DOHH2 (cell line): ENCODE results near the gene PCDH15.

Experiments used
- H3F3A ChIP-seq: fragments of 200-600 bp; sonication (generic), shearing (Covaris generic); 2 replicates; pipeline ENCODE4 v1.6.0; 2016; ENCODE audit warnings: antibody characterized with exemption, mild to moderate bottlenecking; ENCODE audit not compliant: control insufficient read depth, insufficient read depth
- H3K27ac ChIP-seq: fragments of 200-600 bp; sonication (generic); 2 replicates; pipeline ENCODE4 v1.5.1; 2014; ENCODE audit warnings: low read depth, mild to moderate bottlenecking, low read length, moderate library complexity
- H3K27me3 ChIP-seq: fragments of 200-600 bp; sonication (generic); 2 replicates; pipeline ENCODE4 v1.6.1; 2014; ENCODE audit warnings: mild to moderate bottlenecking, low read length, mixed read lengths; ENCODE audit not compliant: control insufficient read depth
- H3K36me3 ChIP-seq: fragments of 200-600 bp; sonication (generic); 2 replicates; pipeline ENCODE4 v1.6.1; 2014; ENCODE audit warnings: mild to moderate bottlenecking, low read length, moderate library complexity, mixed read lengths; ENCODE audit not compliant: control insufficient read depth
- H3K4me1 ChIP-seq: fragments of 200-600 bp; sonication (generic); 2 replicates; pipeline ENCODE4 v1.6.1; 2014; ENCODE audit warnings: mild to moderate bottlenecking, low read length, mixed read lengths; ENCODE audit not compliant: control insufficient read depth
- H3K4me2 ChIP-seq: fragments of 200-600 bp; sonication (generic); 2 replicates; pipeline ENCODE4 v1.6.0; 2014; ENCODE audit warnings: mild to moderate bottlenecking, low read length, moderate library complexity
- H3K4me3 ChIP-seq: fragments of 200-600 bp; sonication (generic); 2 replicates; pipeline ENCODE4 v1.5.1; 2014; ENCODE audit warnings: mild to moderate bottlenecking, low read length, mixed read lengths
- H3K79me2 ChIP-seq: fragments of 200-600 bp; sonication (generic); 2 replicates; pipeline ENCODE4 v1.6.1; 2014; ENCODE audit warnings: mild to moderate bottlenecking, low read length, mixed read lengths; ENCODE audit not compliant: control insufficient read depth
- H3K9me2 ChIP-seq: fragments of 200-600 bp; sonication (generic); replicated peaks from 2 replicates; pipeline ENCODE4 v1.6.1; 2014; ENCODE audit warnings: mild to moderate bottlenecking, low read length, mixed read lengths; ENCODE audit not compliant: control insufficient read depth
- H3K9me3 ChIP-seq: fragments of 200-600 bp; sonication (generic); 2 replicates; pipeline ENCODE4 v1.6.1; 2014; ENCODE audit warnings: antibody characterized with exemption, low read length, mixed read lengths; ENCODE audit not compliant: control insufficient read depth, insufficient read depth
- H4K20me1 ChIP-seq: fragments of 200-600 bp; sonication (generic); 2 replicates; pipeline ENCODE4 v1.6.0; 2014; ENCODE audit warnings: low read depth, mild to moderate bottlenecking, antibody characterized with exemption, low read length, moderate library complexity; ENCODE audit not compliant: control insufficient read depth, insufficient read depth
- CTCF ChIP-seq: fragments of 200-600 bp; sonication (generic); IDR thresholded peaks from one replicate; pipeline ENCODE4 v1.5.1; 2014; ENCODE audit warnings: antibody characterized with exemption, mild to moderate bottlenecking, low read depth, low read length; ENCODE audit not compliant: poor library complexity, severe bottlenecking
- EZH2phosphoT487 ChIP-seq: fragments of 200-600 bp; sonication (generic); IDR thresholded peaks from 2 replicates; pipeline ENCODE4 v1.6.1; 2017; ENCODE audit warnings: borderline replicate concordance, mild to moderate bottlenecking, antibody characterized with exemption, low read length, moderate library complexity, mixed read lengths

PCDH15 gene

GRCh38 chr10:54091237-54091636 lies 709.8 kb downstream of the PCDH15 start:
- Histone ChIP-seq H3K9me2 (no peaks in the 10 kb centered on the region), H3K4me2 (no peak overlapping the region)
- no peak for TF ChIP-seq EZH2phosphoT487
- no peak for TF ChIP-seq CTCF

GRCh38 chr10:54081950-54082349 lies 719.1 kb downstream of the PCDH15 start:
- H3K4me2 ChIP-seq = no peak overlapping the region
- H3F3A ChIP-seq = no peaks in the 10 kb centered on the region
- H3K4me3 ChIP-seq = no peak overlapping the region
- no peaks in the 10 kb centered on the region for H3K9me3 ChIP-seq
- H3K36me3 ChIP-seq = no peaks in the 10 kb centered on the region
- no peaks in the 10 kb centered on the region for H3K4me1 ChIP-seq
- no peaks in the 10 kb centered on the region for H3K9me2 ChIP-seq
- no peaks in the 10 kb centered on the region for H3K79me2 ChIP-seq
- no peak overlapping the region for H3K27ac ChIP-seq
- H3K27me3 ChIP-seq = no peaks in the 10 kb centered on the region
- no peaks in the 10 kb centered on the region for H4K20me1 ChIP-seq
- TF ChIP-seq EZH2phosphoT487 (no peak), CTCF (no peak)

More at GRCh38 chr10:54091237-54091636, 709.8 kb downstream of the PCDH15 start:
- Histone ChIP-seq H3K36me3 (no peaks in the 10 kb centered on the region), H3K27me3 (no peaks in the 10 kb centered on the region), H3K9me3 (no peaks in the 10 kb centered on the region), H3K79me2 (no peaks in the 10 kb centered on the region), H3K27ac (no peak overlapping the region), H3F3A (no peaks in the 10 kb centered on the region), H4K20me1 (no peaks in the 10 kb centered on the region), H3K4me1 (no peaks in the 10 kb centered on the region), H3K4me3 (no peak overlapping the region)

- Histone ChIP-seq H3K36me3 (no peaks in the 10 kb centered on the region), H3K4me3 (no peak overlapping the region), H3K4me1 (no peaks in the 10 kb centered on the region), H3K4me2 (no peak overlapping the region), H3K27ac (no peak overlapping the region), H3K27me3 (no peaks in the 10 kb centered on the region), H3K9me2 (no peaks in the 10 kb centered on the region), H4K20me1 (no peaks in the 10 kb centered on the region), H3K9me3 (no peaks in the 10 kb centered on the region), H3F3A (no peaks in the 10 kb centered on the region), H3K79me2 (no peaks in the 10 kb centered on the region)
- TF ChIP-seq EZH2phosphoT487 (no peak), CTCF (no peak)
These were observed 733.7 kb downstream of the PCDH15 start for GRCh38 chr10:54067361-54067760.

GRCh38 chr10:54066646-54067045 lies 734.4 kb downstream of the PCDH15 start:
- H3K4me3 ChIP-seq = no peak overlapping the region
- H3K79me2 ChIP-seq = no peaks in the 10 kb centered on the region
- no peaks in the 10 kb centered on the region for H3K27me3 ChIP-seq
- H3K4me2 ChIP-seq = no peak overlapping the region
- no peaks in the 10 kb centered on the region for H4K20me1 ChIP-seq
- TF ChIP-seq CTCF (no peak), EZH2phosphoT487 (no peak)
- H3K9me2 ChIP-seq = no peaks in the 10 kb centered on the region
- no peaks in the 10 kb centered on the region for H3K9me3 ChIP-seq
- H3K4me1 ChIP-seq = no peaks in the 10 kb centered on the region
- no peaks in the 10 kb centered on the region for H3K36me3 ChIP-seq
- no peaks in the 10 kb centered on the region for H3F3A ChIP-seq
- no peak overlapping the region for H3K27ac ChIP-seq
